ENCODE data around the gene GABRB2.
A peak's percentile ranks its signal among the peaks of the same experiment; 100 is the strongest.
"Not testable (repeated sequence)": the region's sequence is repeated elsewhere in the genome, so short reads cannot be mapped to it uniquely, and the experiment has no call there.

GABRB2 gene

DNA sequence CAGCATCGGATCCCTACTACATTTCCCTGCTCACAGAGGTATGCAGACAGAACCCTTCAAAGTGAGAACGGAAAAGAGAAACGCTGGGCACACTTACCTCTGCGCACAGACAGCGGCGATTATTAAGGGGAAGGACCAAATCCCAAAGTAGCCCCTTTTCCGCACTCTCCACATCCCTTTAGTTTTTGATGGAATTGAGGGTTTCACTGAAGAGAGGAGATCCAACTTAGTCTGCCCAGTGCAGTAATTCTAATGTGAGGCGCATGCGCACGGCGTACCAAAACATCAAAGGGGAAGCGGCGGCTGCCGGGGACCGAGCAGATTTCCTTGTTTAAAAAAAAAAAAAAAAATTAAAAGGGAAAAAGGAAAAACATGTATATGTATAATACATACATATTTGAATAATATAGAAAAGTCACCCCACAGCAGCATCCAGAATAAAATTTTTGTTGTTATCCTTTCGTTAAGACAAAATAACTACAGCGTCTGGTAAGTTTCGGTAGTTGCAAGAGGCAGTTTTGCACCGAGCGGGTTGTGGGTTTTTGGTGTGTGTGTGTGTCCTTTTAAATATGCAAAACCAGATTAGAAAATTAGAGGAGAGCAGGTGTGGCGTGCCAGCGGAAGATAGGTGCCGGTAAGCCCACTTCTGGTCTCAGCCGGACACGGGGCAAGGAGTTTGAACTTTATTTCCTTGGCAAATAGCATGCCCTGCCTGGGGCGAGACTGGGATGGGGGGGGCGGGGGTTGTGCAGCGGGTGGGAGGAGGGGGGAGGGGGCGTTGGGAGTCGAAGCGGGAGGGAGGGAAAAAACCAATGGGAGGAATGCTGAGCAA is at the start of gene GABRB2:
Gene GABRB2 (minus strand): TSS at position 256 of the 832 bp plus-strand sequence. CDS start 82 bp downstream, at position 174.
- DNase-seq: peak; percentile 62

DNA sequence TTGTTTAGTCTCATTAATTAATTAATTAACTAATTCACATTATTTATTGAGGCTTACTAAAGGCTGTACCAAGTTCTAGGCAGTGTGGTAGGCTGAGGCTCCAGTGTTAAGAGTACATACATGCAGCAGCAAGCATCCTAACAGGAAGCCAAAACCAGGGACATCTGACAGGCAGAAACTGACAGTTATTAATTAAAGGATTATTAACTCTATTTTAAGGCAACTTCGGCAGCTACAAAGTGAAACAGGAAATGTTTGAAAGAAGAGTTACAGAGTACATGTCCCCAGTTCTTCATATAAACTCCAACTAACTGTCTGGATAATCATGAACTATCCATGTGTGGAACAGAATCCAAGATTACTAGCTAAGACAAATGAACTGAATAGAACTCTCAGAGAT is 39.3 kb upstream of the GABRB2 start:
- no peak for DNase-seq

DNA sequence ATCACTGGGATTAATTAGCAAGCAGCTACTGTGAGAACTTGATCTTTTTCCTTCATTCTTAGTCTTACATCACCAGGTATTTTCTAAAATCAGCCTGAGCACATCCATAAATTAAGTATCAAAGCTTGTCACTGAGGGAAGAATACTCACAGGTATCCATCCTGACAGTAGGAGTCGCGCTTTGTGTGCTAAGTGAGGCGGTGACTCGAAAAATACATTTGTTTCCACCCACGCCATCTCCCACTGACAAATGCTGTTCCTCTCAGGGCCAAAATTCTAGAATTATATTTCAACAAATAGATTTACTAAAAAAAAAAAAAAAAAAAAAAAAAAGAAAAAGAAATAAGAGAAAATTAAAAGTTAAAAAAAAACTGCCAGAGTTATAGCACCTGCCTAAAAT is 34.1 kb upstream of the GABRB2 start:
- no peak for DNase-seq

DNA sequence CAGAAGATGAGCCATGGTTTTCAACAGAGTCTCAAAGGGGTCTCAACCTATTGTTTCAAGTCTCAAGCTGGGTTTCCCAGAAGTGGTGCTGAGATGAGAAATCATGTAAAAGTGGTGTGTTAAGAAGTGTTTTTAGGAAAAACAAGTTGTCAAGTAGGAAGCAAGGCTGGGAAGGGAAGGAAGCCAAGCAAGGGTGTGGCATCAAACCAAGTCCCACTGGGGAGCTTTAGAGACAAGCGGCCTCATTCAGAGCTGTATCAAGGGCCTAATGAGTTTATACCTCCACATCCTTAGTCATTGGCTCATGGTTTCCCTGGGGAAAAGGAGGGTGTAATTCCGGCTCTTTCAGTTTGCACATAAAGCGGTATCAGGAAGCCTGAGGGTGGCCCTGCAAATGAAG is 26.4 kb upstream of the GABRB2 start:
- no peak for DNase-seq

DNA sequence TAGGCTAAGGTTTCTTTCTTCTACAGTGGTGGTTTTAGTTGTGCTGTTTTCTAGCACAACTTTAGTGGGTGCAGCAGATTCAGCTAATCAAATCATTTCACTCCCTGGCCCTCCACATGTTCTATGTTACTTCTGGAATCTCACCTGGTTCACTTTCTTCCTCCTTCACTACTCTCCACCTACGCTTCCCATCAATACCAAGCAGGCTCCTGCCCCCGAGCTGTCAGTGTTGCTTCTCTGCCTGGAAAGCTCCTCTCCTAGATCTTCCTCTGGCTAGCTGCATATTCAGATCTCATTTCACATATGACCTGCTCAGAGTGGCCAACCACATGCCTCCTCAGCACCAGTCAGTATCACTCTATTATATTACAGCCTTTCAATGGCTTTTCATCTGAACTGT is 19.6 kb upstream of the GABRB2 start:
- no peak for DNase-seq

DNA sequence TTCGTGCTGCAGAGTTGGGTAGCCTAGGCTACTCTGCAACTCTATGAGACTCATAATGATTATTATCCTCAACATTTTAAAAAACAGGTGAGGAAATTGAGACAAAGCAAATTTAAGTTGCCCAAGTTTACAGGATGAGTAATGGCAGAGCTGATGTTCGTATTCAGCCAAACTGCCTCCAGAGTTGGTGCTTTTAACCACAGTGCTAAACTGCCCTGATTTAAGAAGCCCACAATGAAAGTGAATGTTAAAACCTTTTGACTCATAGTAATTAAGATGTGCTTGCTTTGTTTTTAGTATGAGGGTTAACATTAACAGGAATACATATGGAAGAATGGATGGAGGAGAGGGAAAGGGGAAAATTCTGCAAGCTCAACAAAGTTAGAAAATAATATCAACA is 15.9 kb upstream of the GABRB2 start:
- DNase-seq: no peak

DNA sequence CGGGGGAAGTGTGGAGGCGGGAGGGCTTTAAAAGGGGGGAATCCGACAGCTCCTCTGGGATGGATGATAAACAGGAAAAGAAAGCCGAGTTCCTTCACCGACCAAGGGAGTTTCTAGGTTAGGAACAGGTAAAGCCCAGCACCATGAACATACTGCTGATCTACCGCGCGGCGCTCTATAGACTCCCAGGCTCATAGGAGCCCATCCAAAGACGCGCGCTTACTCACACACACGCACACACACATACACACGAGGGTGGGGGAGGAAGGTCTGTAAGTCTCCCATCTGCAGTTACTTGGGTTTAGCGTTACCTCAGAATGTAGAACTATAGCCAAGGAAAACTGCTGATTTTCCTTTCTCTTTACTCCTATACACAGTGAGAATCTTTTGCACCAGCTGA is 2.6 kb upstream of the GABRB2 start:
- no peak for DNase-seq

DNA sequence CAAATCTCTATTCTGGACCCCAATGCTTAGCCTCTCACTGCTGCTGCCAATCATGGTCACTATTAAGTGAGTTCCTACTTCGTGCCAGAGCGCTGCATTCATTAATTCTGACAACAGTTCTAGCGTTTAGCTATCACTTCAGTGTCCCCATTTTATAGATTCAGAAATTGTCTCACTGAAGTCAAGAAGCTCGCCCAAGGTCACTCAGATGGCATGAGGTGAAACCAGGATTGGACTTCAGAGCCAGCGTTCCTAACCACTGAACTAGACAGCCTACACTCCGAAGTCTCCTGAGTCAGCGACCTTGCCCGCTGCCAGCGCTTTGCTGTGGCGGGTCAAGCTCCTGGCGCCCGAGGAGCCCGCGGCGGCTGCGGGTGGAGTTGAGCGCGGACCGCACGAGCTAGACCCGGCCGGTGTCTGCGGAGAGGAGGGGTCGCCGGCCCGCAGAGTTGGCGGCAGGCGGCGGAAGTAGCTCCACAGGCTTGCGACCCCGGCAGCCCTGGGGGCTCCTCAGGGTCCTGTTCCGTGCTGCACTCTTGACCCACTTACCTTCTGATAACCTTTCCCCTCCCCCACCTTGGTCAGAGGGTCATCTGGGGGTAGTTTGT is 2.1 kb upstream of the GABRB2 start:
- DNase-seq: no peak

DNA sequence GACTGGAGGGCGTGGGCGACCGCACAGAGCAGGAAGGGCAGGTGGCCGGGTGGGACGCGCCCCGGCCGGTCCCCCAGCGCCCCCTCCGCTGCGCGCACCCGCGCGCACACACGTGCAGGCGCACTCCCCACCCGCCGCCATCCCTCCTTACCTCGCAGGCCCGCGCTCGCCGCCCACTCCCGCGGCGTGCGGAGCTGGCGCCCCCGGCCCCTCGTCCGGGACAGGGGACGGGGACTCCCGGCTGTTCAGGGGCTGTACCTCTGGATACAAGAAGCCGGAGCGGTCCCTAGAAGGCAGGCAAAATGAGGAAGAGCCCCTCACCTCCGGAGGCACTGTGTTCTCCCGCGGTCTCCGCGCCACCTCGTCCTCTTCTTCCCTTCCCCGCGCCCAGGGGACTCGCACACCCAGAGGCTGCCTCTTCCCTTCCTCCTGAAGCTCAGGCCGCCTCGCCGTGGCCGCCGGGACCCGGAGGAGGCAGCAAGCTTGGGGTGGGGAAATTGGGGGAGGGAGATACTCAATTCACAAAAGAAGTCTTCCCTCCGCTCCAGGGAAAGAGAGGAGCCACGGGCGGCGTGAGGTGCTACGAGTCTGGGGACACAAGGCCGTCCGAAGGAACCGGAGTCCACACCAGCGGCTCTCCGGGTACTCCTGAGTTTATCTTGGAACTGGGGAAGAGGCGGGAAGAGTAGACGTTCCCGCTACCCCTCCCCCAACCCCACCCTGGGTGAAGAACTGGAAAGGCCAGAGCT is 1.4 kb upstream of the GABRB2 start:
- DNase-seq: no peak

DNA sequence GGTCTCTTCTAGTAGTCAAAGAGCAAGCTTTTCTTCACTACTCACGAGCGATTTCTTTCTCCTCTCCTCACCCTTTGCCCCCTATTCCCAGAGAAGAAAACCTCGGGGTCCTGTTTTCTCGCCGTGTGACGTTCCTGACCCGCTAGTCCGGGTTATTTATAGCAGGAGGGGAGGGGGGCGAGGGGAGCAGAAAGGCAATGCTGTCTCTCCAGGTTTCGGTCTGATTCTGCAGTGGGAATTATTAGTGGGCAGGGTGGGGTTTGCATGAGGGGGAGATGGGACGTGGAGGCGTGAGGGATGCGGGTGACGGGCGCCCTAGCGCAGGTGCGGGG is 847 bp upstream of the GABRB2 start:
- DNase-seq: no peak

DNA sequence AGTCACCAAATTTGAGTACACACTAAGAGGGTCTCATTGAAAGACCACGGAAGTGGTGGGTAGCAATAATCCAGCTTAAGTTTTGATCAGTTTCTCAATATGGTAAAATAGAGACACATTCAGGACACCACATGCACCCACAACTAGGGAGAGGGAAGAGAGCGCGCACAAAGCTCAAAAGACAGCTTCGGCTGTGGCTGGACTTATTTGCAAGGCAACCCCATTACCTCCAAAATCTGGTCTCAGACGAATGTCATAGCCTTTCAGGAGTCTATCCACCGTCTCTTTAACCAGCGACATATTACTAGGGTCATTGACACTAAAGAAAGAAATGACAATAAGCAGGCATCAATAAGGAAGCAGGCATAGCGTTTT is 443 bp downstream of the GABRB2 start:
- no peak for DNase-seq

DNA sequence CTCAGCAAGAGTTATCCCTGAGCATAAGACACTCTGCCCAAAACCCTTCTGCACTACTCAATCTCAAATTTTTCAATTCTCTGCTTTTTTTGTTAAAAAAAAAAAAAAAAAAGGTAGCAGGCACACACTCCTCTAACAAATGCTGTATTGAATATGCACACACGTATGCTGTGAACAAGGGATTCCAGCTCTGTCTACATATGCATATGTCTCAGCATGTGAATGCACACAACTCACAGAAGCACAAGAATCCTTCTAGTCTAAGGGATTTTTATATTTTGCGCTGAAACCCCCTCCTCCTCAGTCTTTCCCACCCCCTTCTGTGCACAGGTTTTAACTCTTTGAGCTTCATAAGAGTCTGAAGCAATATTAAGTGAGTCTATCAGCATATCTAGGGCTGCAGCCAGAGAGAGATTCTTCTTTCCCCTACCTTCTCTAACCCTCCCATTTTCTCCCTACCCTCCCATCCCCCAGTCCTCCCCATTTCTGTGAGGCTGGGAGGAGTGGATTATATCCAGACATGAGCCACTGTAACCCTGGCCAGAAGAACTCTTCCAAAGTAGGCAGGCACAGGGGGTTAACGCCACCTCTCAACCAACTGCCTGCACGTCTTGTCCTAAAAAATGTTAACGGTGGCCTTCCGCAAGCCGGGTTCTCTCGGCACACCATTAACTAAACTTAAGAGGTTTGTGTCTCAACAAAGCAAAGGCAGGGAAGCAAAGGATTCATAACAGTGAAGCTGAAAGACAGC is 1.0 kb downstream of the GABRB2 start:
- DNase-seq: no peak

DNA sequence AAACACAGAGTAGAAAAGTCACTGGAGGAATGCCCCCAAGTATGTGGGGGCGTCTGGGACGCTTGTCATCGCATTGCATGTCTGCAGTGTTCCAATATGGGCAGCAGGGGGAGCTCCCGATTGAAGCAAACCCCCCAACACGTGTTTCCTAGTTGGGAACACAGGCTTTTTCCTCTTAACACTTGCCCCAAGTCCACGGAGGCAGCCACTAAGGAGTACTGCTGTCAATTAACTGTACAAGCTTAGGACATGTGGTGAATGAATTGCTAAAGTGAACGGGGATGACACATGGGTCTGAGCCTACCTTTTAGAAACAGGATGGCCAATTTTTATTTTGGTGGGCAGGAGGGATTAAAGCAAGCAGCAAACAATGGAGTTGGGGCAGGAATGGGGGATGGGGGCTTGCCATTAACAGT is 2.2 kb downstream of the GABRB2 start:
- peak; percentile 66 for DNase-seq

DNA sequence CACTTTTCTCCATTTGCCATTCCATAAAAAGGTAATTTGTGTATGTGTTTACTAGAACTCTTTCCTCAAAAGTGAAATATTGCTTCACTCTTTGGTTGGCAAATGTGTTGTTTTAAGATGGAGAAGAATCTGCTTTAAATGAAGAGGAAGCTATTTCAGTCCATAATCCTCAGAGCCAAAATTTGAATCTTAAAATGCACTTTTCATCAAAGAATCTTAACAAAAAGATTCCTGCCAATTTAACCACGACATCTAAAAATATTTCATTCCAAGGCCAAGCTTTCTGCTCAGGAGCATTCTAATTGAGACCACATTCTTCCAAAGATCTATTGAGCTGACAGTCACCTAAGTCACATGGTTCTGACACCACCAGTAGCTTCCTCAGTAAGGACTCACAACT is 7.5 kb downstream of the GABRB2 start:
- no peak for DNase-seq

DNA sequence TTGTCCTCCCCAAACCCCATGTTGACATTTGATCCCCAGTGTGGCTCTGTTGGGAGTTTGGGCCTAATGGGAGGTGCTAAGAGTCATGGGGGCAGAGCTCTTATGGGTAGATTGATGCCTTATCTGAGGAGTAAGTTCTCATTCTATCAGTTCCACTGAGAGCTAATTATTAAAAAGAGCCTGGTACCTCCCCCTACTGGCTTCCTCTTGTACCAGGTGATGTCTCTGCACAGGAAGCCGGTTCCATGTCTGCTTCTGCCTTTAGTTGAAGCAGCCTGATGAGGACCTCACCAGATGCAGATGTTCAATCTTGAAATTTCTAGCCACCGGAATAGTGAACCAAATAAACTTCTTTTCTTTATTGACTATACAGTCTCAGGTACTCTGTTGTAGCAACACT is 10.8 kb downstream of the GABRB2 start:
- no peak for DNase-seq

DNA sequence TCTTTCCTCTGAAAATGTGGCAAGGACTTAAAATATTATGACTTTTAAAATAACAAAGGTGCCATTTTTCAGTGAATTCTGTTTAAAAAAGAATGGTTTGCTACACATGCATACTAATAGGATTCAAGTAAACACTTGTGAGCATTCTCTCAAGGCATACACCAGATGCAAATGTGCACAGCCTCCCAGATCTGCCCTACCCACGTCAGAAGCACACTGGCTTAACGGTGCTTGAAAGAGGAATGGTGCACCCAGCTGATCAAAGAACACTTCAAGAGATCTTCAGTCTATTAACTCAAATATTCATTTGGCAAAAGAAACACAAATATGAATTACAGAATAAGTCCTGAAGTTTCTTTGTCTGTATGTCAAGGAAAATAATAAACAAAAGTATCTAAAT is 15.8 kb downstream of the GABRB2 start:
- DNase-seq: no peak

DNA sequence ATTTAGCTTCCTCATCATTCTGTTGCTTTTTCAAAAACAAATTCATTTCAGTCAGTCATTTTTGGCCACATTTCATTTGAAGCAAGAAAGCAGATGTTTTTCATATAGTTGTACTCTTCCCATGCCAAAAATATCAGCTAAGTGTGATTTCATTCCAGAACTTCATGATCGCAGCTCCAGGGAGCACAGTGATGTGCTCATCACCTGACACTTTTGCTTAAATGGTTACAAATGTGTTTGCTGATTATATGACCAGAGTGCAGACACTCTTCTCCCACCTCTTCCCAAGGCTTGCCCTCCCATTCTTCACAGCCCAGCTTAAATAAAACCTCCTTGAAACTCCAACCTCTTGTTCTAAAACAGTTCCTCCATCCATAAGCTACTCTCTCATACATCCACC is 32.6 kb downstream of the GABRB2 start:
- no peak for DNase-seq

DNA sequence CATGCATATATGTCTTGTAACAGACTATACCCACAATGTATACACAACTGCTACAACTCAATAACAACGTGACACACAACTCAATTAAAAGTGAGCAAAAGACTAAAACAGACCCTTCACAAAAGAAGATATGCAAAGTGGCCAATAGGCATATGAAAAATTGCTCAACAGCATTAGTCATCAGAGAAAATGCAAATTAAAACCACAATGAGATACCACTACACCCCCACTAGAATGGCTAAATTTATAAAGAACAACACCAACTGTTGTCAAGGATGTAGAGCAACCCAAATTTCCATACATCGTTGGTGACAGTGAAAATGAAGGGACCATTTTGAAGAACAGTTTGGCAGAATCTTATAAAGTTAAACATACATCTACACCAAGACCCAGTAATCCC is 38.9 kb downstream of the GABRB2 start:
- no peak for DNase-seq

DNA sequence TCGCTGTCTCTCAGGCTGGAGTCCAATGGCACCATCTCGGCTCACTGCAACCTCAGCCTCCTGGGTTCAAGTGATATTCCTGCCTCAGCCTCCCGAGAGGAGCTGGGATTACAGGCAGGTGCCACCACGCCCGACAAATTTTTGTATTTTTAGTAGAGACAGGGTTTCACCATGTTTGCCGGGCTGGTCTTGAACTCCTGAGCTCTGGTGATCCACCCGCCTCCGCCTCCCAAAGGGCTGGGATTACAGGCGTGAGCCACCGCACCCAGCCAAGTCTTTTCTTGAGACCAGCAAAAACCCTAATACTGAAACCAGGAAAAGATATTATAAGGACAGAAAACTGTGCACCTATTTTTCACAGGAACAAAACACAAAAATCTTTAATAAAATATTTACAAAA is 41.4 kb downstream of the GABRB2 start:
- DNase-seq: not testable (repeated sequence)

DNA sequence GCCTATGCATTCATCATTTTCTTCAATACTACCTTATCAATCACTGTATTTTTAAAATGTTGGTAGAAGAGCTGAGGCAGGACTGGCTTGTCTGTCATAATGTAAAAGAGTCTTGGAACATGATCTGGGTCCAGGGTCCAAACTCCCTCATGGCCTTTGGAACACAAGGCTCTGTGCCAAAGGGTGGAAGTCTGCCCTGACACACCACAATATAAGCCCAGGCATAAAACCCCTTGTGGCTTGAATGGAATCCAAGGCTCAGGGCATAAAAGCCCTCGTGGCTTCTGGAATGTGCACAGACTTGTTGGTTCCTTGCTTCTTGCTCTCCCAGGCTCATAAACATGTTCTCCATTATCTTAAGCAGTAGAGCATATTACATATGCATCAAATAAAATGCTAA is 48.0 kb downstream of the GABRB2 start:
- no peak for DNase-seq

DNA sequence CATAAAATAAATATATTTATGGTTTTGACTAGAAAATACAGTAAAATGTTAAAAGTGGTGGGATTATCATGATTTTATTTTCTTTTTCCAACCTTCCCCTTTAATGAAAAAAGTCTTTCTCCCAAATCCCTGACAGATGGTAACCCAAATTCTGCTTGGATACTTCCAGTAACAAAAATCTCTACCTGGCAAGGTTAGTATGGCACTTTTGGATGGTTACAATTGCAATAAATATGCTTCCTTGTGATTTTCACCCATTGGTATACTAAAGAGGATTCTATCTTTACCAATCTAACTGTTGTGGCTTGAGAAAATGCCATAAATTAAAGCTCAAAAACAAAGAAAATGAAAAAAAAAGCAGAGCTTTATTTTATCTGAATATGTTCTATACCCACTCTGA is 62.8 kb downstream of the GABRB2 start:
- no peak for DNase-seq

DNA sequence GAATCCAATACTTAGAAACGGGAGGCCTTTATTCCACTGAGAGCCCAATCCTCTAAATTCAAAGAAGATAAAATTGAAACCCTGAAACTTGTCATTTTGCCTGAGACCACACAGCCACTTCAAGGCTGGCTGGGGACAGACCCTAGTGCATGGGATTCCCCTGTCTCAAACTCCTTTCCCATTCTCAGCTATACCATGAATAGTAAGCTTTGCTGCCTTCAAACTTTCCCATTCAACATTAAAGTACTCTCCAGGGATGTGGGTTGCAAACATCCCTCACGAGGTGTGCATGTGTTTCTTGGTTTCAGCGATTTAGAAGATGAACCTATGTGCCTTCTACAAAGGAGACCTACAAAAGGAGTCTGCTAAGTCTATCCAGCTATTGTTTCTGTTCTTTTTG is 64.6 kb downstream of the GABRB2 start:
- no peak for DNase-seq

DNA sequence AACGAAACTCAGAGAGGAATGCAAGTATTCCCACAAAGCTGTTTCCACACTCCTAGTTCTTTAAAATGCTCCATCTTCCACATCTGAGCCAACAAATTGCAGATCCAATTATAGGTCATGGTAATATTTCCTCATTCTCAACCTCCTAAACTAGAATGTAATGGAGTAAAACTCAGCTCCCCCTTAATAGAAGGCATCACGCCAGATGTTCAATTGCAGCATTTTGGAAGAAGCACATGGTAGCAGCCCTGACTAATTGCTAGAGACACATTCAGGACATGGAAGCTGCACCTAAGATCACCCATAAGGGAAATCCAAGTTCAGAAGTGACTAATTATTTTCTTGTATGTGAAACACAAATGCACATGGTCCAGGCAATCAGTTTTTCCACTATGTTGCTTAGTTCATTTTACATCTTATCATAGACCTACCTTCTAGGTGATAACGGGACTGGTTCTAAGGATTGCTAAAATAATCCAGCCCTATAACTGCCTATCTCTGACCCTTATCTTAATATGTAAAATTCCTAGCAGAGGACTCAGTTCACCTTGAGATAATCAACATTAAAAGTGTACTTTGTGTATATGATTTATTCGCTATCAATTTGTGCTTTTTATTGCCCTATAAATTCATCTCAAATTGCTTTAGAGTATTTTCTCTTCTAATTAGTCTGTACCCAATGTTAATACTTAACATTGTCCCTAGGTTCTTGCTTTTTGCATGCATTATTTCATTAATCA is 75.1 kb downstream of the GABRB2 start:
- no peak for DNase-seq
